Putamen (tissue), 1 donor: Measurements from ENCODE around the gene TMA7.
"Not testable (repeated sequence)": the region's sequence is repeated elsewhere in the genome, so short reads cannot be mapped to it uniquely, and the experiment has no call there.

ENCODE experiments used
- DNase-seq: peaks from one replicate; pipeline ENCODE4 v3.0.0-alpha.2; 2016; ENCODE audit warnings: low spot score

TMA7 gene

DNA sequence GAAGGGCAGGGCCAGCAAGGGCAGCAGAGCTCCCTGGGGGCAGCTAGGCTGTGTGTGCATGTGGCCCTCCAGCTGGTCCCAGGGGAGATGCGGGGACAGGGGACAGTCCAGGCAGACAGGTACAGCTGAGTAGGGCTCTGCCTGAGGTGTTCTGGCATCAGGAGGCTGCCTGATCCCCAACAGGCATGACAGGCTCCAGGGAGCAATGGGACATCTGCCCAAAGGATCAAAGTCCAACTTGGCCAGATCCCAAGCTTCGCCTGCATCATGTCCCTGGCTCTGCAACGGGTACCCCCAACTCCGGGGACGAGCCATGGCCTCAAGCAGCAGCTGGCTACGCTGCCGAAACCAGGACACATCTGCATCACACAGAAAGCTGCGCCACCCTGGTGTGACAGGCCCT, 28.3 kb downstream of the TMA7 start:
- DNase-seq = no peak

DNA sequence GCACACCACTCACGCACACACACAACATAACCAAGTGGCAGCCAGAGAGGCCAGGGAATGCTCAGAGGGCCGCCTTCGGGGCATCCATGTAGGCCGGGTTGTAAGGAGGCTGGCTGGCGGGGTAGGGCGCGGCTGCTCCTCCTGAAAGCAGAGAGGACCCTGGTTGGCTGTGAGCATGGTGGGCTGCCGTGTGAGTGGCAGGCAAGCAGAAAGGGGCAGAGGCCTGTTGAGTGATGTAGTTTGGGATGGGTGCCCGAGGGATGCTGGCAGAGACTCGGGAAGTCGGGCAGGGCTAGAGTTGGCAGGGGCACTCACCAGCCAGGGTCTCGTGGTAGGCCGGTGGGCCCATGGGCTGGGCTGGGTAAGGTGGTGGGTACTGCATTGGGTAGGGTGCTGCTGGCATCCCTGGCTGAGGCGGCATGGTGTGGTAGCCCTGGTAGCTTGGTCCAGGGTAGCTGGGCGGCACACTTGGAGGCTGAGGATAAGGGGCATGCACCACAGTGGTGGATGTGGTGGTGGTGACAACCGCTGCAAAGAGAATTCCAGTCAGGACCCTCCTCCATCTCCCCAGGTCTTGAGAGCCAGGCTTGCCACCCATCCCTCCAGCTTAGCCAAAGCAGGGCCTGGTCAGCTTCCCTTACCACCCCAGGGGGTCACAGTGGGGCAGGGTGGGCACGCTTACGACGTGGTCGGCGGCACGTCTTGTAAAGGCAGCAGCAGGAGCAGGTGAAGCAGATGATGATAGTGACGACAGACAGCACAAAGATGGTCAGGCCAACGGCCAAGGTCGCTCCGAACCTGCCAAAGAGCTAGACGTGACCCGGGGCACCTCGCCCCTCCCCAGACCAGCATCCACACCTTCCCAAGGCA, 29.2 kb downstream of the TMA7 start:
- DNase-seq = no peak

DNA sequence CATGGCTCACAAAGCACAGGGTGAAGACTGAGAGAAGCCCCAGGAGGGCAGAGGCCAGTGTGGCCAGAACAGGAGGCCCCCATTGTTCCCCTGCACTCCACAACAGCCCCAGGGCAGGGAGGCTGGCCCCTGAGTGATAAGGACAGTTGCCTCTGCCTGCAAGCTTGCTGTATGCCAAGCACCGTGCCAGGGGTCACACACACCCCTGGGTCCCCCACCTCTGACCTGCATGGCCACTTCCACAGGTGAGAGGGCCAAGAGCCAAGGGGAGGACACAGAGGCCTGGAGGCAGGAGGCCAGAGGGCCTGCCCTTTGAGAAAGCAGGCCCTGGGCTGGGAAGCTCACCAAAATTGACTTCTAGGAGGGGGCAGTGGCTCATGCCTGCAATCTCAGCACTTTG, 30.2 kb downstream of the TMA7 start:
- DNase-seq = no peak

DNA sequence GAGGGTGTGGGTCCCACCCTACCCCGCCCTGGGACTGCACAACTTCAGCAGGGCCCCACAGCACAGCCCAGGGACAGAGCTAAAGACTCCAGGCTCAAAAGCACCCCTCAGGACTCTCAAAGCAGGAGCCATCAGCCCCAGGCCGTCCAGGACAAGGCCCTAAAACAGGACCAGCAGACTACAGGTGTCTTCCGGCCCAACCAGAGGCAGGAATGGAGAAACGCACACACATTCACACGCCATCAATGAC, 32.5 kb downstream of the TMA7 start:
- DNase-seq = no peak

DNA sequence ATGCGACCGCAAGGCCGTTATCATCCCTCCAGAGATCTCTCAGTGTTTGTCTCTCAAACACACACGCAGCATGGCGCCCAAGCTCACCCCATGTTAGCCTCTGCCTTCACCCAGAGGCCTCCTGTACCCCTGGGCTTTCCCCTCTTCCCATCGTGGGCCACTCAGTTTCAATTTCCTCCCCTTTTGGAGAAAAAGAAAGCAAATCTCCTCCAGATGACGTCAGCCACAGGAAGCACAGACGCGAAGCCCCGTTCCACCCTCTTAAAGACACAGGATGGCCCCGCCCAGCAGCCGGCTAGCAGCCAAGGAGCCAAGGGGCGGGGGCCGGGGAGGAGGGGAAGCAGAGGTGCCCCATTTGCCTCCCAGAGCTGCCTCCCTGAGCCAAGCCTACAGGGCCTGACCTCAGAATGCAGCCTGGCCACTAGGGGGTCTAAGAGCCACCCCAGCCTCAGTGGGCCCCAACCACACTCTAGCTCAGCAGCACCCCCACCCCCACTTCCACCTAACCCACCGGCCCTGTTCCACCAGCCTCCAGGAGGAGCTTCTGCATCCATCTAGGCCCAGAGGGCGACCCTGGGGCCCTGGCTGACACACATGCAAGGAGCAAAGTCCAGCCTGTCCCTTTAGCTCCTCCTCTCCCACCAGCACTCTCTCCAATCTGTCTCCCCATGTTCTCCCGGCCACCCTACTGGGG, 33.0 kb downstream of the TMA7 start:
- DNase-seq = peak; percentile 90

DNA sequence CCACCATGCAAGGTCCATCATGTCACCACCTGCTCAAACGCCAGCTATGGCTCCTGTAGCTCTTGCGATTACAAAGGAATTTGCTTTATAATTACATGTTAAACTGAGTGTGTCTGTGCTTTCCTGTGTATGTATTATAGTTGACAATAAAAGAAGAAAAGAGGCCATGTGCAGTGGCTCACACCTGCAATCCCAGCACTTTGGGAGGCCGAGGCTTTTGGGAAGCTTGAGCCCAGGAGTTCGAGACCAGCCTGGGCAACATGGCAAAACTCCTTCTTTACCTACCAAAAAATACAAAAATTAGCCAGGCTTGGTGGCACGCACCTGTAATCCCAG, 33.5 kb downstream of the TMA7 start:
- DNase-seq = no peak

DNA sequence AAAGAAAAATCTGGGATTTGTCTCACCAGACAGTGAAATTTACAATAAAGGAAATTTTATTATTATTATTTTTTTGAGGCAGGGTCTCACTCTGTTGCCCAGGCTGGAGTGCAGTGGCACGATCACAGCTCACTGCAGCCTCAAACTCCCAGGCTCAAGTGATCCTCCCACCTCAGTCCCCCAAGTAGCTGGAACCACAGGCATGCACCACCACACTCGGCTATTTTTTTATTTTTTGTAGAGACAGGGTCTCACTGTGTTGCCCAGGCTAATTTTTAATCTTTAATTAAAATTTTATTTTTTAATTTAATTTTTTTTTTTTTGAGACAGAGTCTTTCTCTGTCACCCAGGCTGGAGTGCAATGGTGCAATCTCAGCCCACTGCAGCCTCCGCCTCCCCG, 34.0 kb downstream of the TMA7 start:
- DNase-seq = not testable (repeated sequence)

DNA sequence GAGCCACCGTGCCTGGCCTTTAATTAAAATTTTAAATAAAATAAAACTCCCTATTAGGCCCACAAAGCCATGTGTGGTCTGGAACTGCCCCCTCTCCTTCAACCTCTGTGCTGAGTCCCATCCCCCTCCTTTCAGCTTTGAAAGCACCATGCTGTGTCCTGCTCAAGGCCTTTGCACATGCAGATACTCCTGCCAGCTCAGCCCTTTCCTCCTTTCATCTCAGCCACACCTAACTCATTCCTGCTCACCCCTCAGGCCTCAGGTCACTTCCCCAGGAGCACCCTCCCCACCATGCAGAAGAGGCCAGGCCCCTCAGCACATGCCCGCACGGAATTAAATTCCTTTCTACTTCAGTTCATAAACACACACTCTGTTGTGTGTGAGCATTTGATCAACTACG, 34.6 kb downstream of the TMA7 start:
- no peak for DNase-seq

DNA sequence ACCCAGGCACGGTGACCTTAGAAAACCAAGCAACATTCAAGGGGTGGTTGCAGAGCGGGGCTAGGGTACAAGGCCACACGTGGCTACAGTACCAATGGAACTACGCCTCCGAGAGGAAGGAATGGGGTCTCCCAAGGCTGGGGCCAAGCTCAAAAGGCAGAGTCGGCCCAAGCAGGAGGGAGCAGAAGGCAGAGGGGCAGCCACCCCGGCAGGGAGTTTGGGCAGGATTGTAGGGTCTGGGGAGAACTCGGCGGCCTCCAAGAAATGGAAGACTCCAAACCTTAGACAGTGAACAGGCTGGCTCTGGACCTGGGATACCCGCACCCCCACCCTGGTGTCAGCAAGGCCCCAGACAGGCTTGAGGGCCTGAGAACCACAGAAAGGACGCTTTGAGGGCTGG, 35.1 kb downstream of the TMA7 start:
- no peak for DNase-seq

DNA sequence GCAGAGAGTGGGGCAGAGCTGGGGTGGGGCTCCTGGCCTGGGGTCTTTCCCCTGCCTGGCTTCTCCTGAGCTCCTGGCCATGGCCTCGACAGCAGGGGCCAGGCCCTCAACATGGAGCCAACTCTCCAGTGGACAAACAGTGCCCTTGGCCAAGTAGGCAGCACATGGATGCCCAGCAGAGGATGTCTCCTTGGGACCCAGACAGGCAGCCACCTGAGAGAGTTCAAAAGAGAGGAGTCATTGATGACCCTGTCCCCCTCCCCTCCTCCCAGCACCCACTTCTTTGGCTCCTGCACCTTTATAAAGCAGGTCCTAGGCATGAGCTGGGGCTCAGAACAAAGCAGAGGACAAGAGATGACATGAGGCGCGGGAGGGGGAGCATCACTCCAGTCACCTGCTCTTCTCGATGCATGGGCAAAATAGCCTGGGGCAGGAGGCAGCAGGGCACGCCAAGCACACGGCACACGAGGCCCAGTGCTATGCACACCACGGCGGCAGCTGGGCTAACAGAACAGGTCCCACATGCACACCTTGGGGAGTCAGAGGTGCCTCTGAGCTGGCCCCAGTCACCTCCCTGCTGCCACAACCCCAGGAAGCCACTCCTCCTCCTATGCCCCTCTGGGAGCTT, 36.5 kb downstream of the TMA7 start:
- DNase-seq = no peak

DNA sequence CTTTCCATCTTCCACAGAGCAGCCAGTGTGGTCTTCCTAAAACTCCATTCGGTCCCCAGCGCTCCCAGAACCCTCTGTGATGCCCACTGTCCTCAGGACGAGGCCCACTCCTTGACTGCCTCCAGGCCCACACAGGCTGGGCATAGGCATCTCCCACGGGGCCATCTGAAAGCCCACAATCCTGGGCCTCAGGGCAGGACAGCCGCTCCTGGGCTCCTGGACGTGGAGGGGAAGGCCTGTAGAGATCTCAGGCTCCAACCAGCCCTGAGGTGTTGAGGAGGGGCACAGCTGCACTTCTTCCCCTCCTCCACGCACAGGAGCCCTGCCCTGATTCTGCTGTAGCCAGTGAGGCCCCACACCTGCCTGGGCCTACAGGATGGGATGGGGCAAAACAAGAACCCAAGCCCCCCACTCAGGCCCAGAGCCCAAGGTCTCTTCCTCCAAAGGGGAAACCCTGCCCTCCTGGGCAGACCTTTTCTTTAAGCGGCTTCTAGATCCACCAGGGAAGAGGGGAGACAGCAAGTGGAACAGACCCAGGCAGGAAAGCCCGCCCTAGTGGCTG, 38.0 kb downstream of the TMA7 start:
- DNase-seq = no peak

DNA sequence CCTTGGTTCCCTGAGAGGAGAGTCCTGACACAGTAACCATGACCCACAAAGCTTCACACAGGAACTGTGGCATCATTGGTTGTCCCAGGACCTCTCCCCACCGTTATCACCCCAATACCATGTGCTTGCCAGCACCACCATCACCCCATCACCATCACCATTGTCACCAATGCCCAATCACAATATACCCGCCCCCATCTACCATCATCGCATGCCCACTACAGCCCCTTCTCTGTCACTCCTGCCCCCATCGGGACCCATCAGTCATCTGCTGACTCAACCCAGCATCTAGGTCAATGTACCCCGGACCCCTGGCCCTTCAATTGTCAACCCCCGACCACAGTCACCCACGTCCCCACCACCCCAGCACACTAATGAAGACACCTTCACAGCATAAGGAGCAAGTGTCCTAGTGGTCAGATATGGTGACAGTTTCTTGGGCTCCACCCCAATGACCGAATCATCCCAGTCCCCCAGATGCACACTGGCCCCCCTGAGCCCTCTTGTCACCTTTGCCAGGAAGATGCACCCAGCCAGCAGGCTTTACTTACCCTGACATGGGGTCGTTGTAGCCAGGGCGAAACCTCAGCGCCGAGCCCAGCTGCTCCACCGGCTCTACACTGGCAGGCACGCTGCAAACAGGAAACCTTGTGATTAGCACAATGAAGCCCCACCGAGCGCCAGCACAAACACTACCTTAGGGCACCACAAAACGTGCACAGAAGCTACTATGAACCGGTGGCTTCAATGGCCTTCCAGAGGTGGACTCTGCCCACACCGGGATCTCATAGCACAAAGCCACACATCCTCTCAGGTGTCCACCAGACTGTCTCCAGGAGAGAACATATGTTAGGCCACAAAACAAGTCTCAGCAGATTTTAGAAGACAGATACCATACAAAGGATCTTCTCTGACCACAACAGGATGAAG, 38.8 kb downstream of the TMA7 start:
- DNase-seq = no peak

DNA sequence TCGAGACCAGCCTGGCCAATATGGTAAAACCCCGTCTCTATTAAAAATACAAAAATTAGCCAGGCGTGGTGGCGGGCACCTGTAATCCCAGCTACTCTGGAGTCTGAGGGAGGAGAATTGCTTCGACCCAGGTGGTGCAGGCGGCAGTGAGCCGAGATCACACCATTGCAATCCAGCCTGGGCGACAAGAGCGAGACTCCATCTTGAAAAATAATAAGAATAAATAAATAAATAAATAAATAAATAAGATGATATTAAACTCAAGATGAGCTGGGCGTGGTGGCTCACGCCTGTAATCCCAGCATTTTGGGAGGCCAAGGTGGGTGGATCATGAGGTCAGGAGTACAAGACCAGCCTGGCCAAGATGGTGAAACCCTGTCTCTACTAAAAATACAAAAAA, 40.8 kb downstream of the TMA7 start:
- DNase-seq = not testable (repeated sequence)

DNA sequence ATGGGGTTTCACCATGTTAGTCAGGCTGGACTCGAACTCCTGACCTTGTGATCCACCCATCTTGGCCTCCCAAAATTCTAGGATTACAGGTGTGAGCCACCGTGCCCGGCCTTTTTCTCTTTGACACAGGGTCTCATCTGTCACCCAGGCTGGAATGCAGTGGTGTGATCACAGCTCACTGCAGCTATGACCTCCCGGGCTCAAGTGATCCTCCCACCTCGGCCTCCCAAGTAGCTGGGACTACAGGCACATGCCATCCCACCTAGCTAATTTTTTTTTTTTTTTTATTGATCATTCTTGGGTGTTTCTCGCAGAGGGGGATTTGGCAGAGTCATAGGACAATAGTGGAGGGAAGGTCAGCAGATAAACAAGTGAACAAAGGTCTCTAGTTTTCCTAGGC, 42.8 kb downstream of the TMA7 start:
- DNase-seq = not testable (repeated sequence)

DNA sequence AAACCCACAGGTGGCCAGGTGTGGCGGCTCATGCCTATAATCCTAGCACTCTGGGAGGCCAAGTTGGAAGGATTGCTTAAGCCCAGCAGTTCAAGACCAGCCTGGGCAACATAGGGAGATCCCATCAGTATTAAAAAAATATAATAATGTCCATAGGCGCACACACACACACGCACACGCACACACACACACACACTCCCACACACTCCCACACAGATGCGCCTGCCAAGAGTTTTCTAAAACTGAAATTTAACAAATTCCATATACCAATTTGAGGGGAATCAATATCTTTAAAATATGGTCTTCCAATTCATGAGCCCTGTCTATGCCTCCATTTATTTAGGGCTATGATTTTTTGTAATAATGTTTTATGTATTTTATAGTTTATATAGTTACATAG, 46.9 kb downstream of the TMA7 start:
- no peak for DNase-seq

DNA sequence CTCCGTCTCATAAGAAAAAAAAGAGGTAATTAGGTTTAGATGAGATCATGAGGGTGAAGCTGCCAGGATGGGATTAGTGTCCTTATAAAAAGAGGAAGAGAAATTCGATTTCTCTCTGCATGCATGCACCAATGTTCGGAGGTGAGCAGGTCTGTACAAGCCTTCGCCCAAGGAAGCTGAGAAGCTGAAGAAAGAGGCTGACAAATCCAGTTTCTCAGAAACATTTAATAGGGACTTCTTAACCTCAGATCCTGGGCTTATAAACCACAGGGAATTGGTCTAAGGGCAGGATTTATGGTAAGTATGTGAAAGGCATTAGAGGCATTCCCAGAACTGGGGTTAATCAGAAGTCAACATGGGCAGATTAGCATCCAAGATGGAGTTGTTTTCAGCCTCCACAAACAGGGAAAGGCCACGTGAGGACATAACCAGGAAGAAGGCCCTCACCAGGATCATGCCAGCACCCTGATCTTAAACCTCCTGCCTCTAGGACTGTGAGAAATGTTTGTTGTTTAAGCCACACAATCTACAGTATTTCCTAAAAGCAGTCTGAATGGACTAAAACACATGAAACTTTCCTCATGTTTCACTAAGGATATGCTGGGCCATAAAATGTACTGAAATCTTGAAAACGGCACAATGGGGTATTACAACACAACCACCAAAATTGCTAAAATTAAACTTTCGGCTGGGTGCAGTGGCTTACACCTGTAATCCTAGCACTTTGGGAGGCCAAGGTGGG, 52.6 kb downstream of the TMA7 start:
- DNase-seq = no peak

DNA sequence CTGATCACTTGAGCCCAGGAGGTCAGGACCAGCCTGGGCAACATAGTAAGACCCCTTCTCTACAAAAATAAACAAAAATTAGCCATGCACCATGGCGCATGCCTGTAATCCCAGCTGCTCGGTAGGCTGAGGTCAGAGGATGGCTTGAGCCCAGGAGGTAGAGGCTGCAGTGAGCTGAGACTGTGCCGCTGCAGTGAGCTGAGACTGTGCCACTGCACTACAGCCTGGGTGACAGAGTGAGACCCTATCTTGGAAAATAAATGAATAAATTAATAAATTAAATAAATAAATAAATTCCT, 53.1 kb downstream of the TMA7 start:
- no peak for DNase-seq
